HepG2 (cell line): ENCODE data around the gene KRTAP5-1.

Source experiments
- CREB1 ChIP-seq, 2 experiments: fragments of 450-650 bp in 1 of 2; IDR thresholded peaks; 2 replicates each; pipeline ENCODE4 v1.6.1; 2016 to 2017; ENCODE audit warnings: control low read depth in 1 of 2, mild to moderate bottlenecking in 1 of 2, missing compliant biosample characterization in 1 of 2, missing genetic modification characterization in 1 of 2
- CTCF ChIP-seq: sonication (generic); formaldehyde crosslinking; IDR thresholded peaks from 2 replicates; pipeline ENCODE4 v1.5.0; 2020; ENCODE audit warnings: mild to moderate bottlenecking, missing genetic modification reagents, moderate library complexity
- IKZF5 ChIP-seq: IDR thresholded peaks from 2 replicates; pipeline ENCODE4 v1.6.1; 2018; ENCODE audit warnings: missing genetic modification reagents, mild to moderate bottlenecking, missing compliant biosample characterization
- ISL2 ChIP-seq: sonication (generic); formaldehyde crosslinking; IDR thresholded peaks from 2 replicates; pipeline ENCODE4 v1.5.0; 2020; ENCODE audit warnings: missing genetic modification reagents
- NFATC3 ChIP-seq: sonication (generic); formaldehyde crosslinking; IDR thresholded peaks from 2 replicates; pipeline ENCODE4 v1.5.1; 2020; ENCODE audit warnings: mild to moderate bottlenecking, missing genetic modification reagents
- NFRKB ChIP-seq: fragments of 450-650 bp; IDR thresholded peaks from 2 replicates; pipeline ENCODE4 v1.6.1; 2017
- NFYC ChIP-seq: IDR thresholded peaks from 2 replicates; pipeline ENCODE4 v1.6.1; 2016; ENCODE audit warnings: missing genetic modification reagents, missing compliant biosample characterization
- POLR2A ChIP-seq, 2 experiments: IDR thresholded peaks; 2 replicates each; pipeline ENCODE4 v1.6.1; 2011; ENCODE audit warnings: low read depth in 2 of 2, low read length in 2 of 2, mild to moderate bottlenecking in 1 of 2, moderate library complexity in 1 of 2; ENCODE audit not compliant: insufficient read depth in 1 of 2
- POLR2G ChIP-seq: fragments of 200-400 bp; formaldehyde crosslinking; IDR thresholded peaks from 2 replicates; pipeline ENCODE4 v1.6.1; 2018; ENCODE audit warnings: mild to moderate bottlenecking, low read depth, low read length, moderate library complexity
- ZNF567 ChIP-seq: sonication (generic); formaldehyde crosslinking; IDR thresholded peaks from 2 replicates; pipeline ENCODE4 v1.8.1; 2023; ENCODE audit warnings: mild to moderate bottlenecking, missing genetic modification reagents, borderline replicate concordance
- ZNF652 ChIP-seq: IDR thresholded peaks from 2 replicates; pipeline ENCODE4 v1.6.1; 2016; ENCODE audit warnings: low read depth, borderline replicate concordance
- TF ChIP-seq, protein P1 (sequence below): IDR thresholded peaks from 2 replicates; pipeline ENCODE4 v1.6.1; 2016

GRCh38 chr11:1572197-1573076 lies 12.6 kb downstream of the KRTAP5-1 start, which contains the start of gene DUSP8:
- peak; percentile 72 for TF ChIP-seq NFYC
- TF ChIP-seq CTCF = no peak
- TF ChIP-seq CREB1 (IDR thresholded peaks at IDR 0.05) = peak; percentile 96
- TF ChIP-seq CREB1 (CRISPR knock-in tag; IDR thresholded peaks at IDR 0.05) = no peak
- TF ChIP-seq NFRKB = no peak
- no peak for TF ChIP-seq ISL2 (CRISPR knock-in tag)
- TF ChIP-seq NFATC3 (CRISPR knock-in tag) = no peak
- TF ChIP-seq POLR2G = no peak
- TF ChIP-seq POLR2A (IDR thresholded peaks at IDR 0.05; ENCODE audit: insufficient read depth in 1 of 2, low read depth in 2 of 2, low read length in 2 of 2) = no peak
- no peak for TF ChIP-seq IKZF5
- TF ChIP-seq ZNF652 (CRISPR knock-in tag) = no peak
- TF ChIP-seq ZNF567 (CRISPR knock-in tag) = no peak
- TF ChIP-seq, protein P1, sequence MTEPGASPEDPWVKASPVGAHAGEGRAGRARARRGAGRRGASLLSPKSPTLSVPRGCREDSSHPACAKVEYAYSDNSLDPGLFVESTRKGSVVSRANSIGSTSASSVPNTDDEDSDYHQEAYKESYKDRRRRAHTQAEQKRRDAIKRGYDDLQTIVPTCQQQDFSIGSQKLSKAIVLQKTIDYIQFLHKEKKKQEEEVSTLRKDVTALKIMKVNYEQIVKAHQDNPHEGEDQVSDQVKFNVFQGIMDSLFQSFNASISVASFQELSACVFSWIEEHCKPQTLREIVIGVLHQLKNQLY = no peak
